AG10803 (cell line): Measurements from ENCODE around the gene PMFBP1.

ENCODE experiments used
- DNase-seq: peaks from one replicate; pipeline ENCODE4 v3.0.0; 2010; ENCODE audit warnings: low read depth
- H3K4me3 ChIP-seq: 2 replicates; pipeline ENCODE4 v1.5.1; 2011; ENCODE audit warnings: mild to moderate bottlenecking, low read length, control low read depth
- CTCF ChIP-seq: conservative IDR thresholded peaks from 2 replicates; pipeline ENCODE4 v1.5.1; 2011; ENCODE audit warnings: mild to moderate bottlenecking, low read length, control low read depth, inconsistent platforms

PMFBP1 gene

DNA sequence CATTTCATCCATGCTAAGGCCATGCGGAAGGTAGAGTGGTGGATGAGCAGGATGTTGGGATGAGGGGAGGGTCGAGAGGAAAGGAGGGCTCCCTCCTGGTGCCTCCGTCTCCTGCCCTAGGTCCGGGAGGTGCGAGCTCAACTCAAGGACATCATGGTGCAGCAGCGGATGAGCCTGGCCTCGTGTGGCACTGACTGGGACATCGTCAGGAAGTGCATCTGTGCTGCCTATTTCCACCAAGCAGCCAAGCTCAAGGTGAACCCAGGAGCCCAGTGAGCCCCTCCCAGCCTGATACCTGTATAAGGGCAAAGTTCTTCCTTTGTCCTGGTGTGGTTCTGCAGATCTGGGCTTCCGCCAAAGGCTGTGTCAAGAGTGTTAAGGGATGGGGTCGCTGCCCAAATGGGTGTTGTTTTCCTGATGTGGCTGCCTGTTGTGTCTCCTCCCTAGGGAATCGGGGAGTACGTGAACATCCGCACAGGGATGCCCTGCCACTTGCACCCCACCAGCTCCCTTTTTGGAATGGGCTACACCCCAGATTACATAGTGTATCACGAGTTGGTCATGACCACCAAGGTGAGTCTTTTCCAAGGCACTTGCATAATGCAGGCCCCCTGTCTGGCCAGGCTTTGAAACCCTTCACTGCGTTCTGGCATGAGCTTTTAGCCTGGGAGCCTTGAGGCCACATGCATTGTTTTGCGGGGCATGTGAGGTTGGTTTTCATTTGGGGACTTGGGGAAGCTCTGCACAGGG lies 63.4 kb downstream of the PMFBP1 start:
- no peak for DNase-seq
- no peak for TF ChIP-seq CTCF
- H3K4me3 ChIP-seq = no peak overlapping the region

DNA sequence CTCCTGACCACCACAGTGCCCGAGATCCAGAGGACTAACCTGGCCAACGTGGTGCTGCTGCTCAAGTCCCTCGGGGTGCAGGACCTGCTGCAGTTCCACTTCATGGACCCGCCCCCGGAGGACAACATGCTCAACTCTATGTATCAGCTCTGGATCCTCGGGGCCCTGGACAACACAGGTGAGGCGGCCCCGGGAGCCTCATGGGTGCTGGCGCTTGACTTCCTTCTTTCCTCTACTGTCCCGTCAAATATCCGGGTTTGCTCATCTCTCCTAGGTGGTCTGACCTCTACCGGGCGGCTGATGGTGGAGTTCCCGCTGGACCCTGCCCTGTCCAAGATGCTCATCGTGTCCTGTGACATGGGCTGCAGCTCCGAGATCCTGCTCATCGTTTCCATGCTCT lies 64.6 kb downstream of the PMFBP1 start:
- no peak for DNase-seq
- no peak for TF ChIP-seq CTCF

DNA sequence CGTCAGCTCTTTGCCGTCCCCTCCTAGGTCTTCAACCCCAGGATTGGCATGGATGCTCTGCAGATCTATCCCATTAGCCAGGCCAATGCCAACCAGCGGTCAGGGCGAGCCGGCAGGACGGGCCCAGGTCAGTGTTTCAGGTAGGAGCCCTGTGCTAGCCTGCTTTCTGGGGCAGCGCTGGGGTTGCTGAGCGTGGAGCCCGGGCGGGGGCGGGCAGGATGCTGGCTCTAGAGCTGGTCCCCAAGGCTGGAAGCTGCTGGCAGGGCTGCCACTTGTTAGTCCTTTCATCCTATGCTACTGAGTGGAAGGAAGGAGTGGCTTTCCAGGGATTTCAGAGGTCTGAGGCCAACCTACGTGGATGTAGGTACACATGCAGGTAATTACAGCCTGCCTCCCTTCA lies 66.0 kb downstream of the PMFBP1 start:
- TF ChIP-seq CTCF = no peak
- DNase-seq = no peak
- H3K4me3 ChIP-seq = no peak overlapping the region

More for the DNA sequence above, 64.6 kb downstream of the PMFBP1 start:
- no peak overlapping the region for H3K4me3 ChIP-seq

- no peak for TF ChIP-seq CTCF
Observed at GRCh38 chr16:72104905-72105304, 67.0 kb downstream of the PMFBP1 start.

DNA sequence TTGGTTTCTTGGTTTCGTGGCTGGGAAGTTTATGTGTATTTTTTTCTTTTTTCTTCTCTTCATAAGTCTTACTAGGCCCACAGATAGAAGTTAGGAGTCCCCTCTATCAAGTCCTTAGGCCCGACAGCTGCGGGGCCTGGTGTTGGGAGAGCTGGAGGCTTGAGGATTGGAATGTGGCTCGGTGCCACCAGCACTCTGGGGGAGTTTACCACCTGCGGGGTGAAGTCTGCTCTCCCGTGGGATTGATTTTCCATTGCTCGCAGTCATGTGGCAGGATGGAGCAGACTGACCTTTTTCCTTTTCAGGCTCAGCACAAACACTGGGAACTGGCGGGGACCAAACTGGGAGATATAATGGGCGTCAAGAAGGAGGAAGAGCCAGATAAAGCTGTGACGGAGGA lies 70.8 kb downstream of the PMFBP1 start:
- TF ChIP-seq CTCF = no peak
- no peak for DNase-seq
- H3K4me3 ChIP-seq = no peak overlapping the region

More at GRCh38 chr16:72104905-72105304, 67.0 kb downstream of the PMFBP1 start:
- no peak for DNase-seq
- H3K4me3 ChIP-seq = no peak overlapping the region

- TF ChIP-seq CTCF = peak; percentile 54
- peak; percentile 38 for DNase-seq
Observed at GRCh38 chr16:72099377-72099818, 72.6 kb downstream of the PMFBP1 start.

GRCh38 chr16:72098936-72099335 lies 73.0 kb downstream of the PMFBP1 start:
- no peak for TF ChIP-seq CTCF
- no peak for DNase-seq
- H3K4me3 ChIP-seq = no peak overlapping the region

More at GRCh38 chr16:72099377-72099818, 72.6 kb downstream of the PMFBP1 start:
- H3K4me3 ChIP-seq = no peak overlapping the region
